Activated CD8-positive, alpha-beta memory T cell treated with anti-CD3 and anti-CD28 coated beads for 36 hours (primary cell): ENCODE measurements around the gene RAP1GAP2. TPM values are rescaled to one million over a fixed set of nuclear protein-coding genes. Genes with fewer than 3 reads are reported as not detected.

Experiments
- CTCF ChIA-PET: fragments of 350-600 bp; sonication (Branson Sonifier 250); formaldehyde crosslinking; loops from one replicate; lab custom pipeline; 2021; ENCODE audit warnings: antibody characterized with exemption; lab: Charles Lee
- POLR2A ChIA-PET: fragments of 350-600 bp; sonication (Branson Sonifier 250); formaldehyde crosslinking; loops from one replicate; lab custom pipeline; 2021; ENCODE audit warnings: antibody characterized with exemption; lab: Charles Lee
- total RNA-seq, 2 experiments: library from RNA; stranded (reverse); gene quantifications; one replicate each; pipeline ENCODE4 v1.2.3, GENCODE V29; 2021

The RAP1GAP2 gene
- total RNA-seq, 2 experiments from 2014 or later: 0.27 to 0.52 TPM

GRCh38 chr17:2916461-2916860 is 120.2 kb downstream of the RAP1GAP2 start:
- POLR2A ChIA-PET: no interaction called here
- CTCF ChIA-PET: no interaction called here

GRCh38 chr17:2921443-2921842 is 125.2 kb downstream of the RAP1GAP2 start:
- ChIA-PET POLR2A (no interaction called here), CTCF (interaction anchor here (0.8 kb wide), 1 partner anchor 72 kb away, joined by 3 read pairs; no protein-coding TSS in a partner anchor)

- ChIA-PET CTCF (no interaction called here), POLR2A (no interaction called here)
Measured at GRCh38 chr17:2924211-2924610, 128.0 kb downstream of the RAP1GAP2 start.

DNA sequence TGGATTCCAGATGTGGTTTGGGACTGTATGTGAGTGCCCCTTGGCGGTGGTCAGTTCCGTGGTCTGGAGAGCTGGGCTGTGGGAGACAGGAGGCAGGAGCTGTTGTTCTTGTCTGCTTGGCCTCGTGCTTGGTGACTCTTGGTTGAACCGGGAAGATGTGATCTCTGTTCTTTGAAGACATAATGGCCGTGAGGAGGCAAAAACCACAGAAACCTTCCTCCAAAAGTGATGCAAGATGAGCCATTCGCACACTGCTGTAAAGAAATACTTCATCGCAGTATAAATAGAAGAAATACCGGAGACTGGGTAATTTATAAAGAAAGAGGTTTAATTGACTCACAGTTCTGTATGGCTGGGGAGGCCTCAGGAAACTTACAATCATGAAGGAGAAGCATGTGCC is 128.8 kb downstream of the RAP1GAP2 start:
- ChIA-PET CTCF (no interaction called here), POLR2A (no interaction called here)

DNA sequence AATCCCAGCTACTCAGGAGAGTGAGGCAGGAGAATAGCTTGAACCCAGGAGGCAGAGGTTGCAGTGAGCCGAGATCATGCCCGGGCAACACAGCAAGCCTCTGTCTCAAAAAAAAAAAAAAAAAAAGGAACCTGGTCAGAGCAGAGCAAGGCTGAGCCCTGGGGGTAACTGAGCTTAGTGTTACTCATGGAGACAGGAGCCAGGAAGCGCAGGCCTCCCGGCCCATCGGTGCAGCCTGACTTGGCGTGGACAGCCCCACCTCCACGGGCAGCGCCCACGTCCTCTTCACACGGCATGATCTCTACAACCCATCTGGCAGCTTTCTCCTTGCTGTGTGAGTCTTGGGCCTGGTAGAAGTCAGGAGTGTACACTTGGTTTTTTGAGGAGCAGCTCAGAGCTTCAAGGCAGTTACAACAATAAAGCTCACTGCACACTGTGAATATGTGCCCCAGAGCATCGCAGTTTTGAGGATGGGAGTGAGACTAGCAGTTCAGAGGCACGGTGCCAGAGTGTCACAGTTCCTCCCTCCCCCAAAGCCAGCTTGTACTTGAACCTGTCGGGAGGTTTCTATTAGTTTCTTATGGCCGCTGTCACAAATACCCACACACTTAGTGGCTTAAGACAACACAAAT is 129.9 kb downstream of the RAP1GAP2 start:
- ChIA-PET POLR2A (no interaction called here), CTCF (interaction anchor here (0.7 to 1.6 kb wide), 5 partner anchors 35 to 122 kb away, joined by 3 to 9 read pairs (median 3); no protein-coding TSS in a partner anchor)

DNA sequence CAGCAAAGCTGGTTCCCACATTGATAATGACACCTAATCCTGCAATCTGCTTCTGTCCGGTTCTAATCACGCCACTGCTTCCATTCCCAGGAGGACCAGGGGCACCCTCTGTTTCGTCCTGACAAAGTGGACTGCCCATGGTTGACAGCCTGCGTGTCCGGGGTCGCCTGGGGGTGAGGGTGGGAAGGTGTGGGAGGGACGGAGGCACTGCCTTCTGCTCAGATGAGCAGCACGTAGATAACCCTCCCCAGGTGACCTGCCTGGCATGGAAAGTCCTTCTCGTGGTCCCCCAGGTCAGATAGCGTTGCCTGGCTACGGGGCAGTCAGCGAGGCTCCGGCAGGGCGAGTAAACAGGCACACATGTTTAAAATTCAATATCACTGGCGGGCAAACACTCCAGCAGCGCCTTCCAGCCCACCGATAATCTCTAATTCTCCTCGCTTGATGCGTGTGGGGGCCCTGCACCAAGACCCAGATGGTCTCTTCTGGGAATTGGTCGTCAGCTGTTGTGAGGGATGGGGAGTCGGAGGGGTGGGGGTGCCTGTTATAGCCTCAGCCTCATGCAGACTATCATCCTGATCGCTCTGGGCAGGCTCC is 132.2 kb downstream of the RAP1GAP2 start:
- POLR2A ChIA-PET: no interaction called here

DNA sequence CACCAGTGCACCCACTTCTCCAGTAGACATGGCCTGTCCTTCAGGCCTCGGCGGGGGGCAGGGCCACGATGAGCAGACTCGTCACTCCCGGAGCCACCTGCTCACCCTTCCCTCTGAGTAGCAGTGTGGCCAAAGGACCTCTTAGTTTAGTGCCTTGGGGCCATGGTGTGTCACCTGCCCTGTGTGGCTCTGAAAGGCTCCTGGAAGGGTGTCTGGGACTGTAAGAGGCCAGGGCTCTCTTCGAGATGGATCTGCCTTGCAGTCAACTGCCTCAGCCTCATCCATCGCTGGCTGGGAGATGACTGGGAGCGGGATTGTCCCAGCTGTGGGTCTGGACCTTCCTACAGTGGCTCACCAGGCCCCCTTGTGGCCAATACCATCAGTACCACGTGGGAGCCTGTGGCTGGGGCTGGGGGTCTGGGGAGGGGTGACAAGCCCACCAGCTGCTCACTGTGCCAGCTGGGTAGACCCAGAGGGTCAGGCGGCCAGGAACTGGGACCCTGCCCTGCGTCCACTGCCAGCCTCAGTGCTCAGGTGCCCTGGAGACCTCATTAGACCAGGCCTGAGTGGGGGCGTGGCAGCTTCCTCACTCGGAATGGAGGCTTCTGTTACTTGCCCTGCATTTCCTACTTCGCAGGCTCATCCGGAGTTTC is 133.8 kb downstream of the RAP1GAP2 start:
- CTCF ChIA-PET: interaction anchor here (0.9 to 3.4 kb wide), 5 partner anchors 15 to 109 kb away, joined by 3 to 38 read pairs (median 3); no protein-coding TSS in a partner anchor
- POLR2A ChIA-PET: interaction anchor here (0.7 kb wide), 1 partner anchor 418 kb away, joined by 5 read pairs; the partner anchor contains the start of gene METTL16

More for the DNA sequence above, 132.2 kb downstream of the RAP1GAP2 start:
- CTCF ChIA-PET: interaction anchor here (1.0 to 3.4 kb wide), 3 partner anchors 79 to 114 kb away, joined by 3 to 38 read pairs (median 3); no protein-coding TSS in a partner anchor

- ChIA-PET CTCF (interaction anchor here (0.6 to 3.4 kb wide), 4 partner anchors 84 to 138 kb away, joined by 3 to 38 read pairs (median 4); no protein-coding TSS in a partner anchor), POLR2A (no interaction called here)
Measured at GRCh38 chr17:2931876-2932275, 135.6 kb downstream of the RAP1GAP2 start.

DNA sequence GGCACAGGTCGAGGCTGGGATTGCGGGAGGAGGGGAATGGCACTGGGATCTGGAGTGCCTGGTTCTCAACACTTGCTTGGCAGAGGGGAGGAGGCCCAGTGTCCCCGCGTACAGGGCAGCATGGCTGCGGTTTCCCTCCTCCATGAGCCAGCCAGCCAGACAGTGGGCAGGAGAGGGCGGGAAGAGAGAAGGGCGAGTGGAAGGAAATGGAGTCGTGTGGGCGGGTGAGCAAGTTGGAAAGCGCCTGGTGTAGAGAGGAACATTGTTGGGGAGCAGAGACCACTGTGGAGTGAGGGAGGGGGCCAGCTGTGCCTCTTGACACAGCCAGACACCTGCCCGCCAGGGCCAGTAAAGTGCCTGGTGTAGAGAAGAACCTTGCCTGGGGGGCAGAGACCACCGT is 136.7 kb downstream of the RAP1GAP2 start:
- POLR2A ChIA-PET: no interaction called here

DNA sequence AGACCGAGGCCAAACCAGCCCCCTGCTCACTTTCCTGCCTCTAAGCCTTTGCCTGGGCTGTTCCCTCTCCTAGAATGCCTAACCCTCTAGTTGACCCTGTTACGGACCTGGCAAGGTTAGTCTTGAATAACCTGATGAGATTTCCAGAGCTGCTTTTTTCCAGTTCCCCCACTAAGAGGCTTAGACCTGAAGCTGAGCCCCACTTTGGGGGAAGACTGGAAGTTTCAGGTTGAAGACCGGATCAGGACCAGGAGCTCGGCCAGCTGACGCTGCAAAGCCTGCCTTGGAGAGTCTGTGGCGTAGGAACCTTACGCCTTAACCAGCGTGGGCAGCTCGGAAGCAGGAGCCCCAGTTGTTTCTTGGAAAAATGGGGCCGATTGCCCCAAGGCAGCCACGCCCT is 137.4 kb downstream of the RAP1GAP2 start:
- ChIA-PET POLR2A (no interaction called here), CTCF (no interaction called here)

More for the DNA sequence above, 136.7 kb downstream of the RAP1GAP2 start:
- CTCF ChIA-PET: interaction anchor here (0.7 kb wide), 1 partner anchor 84 kb away, joined by 3 read pairs; no protein-coding TSS in a partner anchor

DNA sequence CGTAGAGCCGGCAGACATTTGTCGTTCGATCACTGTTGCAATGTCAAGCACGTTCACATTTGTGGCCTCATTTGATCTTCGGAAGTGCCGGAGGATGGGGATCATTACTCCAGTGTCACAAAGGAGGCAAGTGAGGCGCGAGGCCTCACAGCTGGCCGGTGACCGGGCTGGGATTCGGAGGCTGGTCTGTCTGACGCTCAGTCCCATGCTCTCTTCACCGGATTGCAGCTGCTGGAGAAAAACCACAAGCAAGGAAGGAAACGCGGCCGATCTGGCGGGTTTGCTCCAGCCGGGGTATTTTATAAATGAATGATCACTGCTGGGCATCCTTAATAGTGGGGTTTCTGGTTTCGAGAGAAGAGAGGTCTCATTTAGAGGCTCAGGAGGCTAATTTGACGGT is 139.4 kb downstream of the RAP1GAP2 start:
- POLR2A ChIA-PET: no interaction called here
- CTCF ChIA-PET: no interaction called here

DNA sequence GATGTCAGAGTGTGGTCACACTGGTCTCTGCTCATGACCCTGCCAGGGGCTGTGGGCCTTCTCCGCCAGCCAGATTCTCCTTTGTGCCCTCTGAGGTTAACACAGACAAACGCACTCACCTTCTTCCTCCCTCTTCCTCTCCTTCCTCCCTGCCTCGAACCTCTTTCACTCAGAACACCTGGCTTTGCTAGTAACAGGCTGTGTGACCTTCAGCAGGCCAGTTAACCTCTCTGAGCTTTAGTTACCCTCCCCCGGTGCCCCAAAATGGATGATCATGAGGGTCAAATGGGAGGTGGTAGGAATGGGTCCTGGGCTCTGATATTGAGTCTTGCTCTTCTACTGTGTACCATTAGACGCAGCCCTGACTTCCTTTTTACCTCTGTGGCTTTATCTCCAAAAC is 140.1 kb downstream of the RAP1GAP2 start:
- POLR2A ChIA-PET: no interaction called here
- CTCF ChIA-PET: no interaction called here

DNA sequence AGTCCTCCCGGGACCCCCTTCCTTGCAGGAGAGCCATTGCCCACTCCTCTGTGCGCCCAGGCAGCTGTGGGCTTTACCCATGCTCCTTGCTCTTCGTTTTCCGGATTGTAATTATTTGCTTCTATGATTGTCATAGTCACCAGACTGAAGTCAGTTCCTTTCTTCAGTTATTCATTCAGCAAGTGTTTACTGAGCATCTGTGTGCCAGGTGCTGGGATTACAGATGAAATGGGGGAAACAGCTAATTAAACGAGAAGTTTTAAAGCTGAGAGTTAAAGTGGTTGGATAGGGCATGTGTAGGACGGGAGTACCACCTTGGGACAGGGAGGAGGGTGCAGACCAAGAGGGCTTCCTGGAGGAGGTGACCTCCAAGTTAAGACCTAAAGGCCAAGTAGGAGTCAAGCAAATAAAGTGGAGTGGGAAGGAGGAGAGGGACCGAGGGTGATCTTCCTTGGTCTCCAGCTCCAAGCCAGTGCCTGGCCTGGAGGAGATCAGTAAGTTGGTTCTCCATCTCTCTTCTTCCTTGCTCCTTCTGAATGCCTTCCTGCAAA is 140.6 kb downstream of the RAP1GAP2 start:
- ChIA-PET CTCF (no interaction called here), POLR2A (no interaction called here)

DNA sequence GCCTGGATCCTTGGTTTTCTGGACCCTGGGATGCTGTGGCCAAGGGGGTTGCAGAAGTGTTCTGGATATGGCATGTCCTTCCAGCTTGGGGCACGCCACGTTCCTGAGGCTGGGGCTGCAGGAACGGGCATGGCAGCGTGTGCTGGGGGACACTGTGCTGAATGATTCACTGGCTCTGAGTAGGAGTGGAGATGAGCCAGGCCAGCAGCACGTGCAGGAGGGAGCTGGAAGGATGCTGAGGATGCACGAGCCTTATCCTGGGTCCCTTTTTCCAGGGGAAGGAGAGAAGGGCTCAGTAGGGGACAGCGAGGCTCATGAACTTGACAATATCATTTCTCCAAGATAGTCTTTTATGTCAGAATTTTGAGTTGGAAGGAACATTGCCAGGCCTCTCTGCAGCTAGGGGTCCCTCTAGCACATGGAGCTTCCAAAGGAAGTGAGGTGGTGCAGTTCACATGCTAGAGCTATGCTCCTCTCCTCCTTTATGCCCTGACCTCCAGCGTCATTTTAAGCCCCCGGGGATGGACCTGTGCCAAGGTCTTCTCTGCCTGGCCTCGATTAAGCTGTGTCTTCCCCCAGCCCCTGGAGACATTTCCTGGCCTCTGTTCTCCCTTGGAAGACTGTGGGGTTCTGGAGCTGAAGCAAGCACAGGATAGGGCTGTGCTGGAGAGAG is 141.2 kb downstream of the RAP1GAP2 start:
- CTCF ChIA-PET: no interaction called here

GRCh38 chr17:2939714-2940351 is 143.6 kb downstream of the RAP1GAP2 start:
- POLR2A ChIA-PET: no interaction called here
- CTCF ChIA-PET: no interaction called here

More for the DNA sequence above, 141.2 kb downstream of the RAP1GAP2 start:
- POLR2A ChIA-PET: no interaction called here

- CTCF ChIA-PET: no interaction called here
- POLR2A ChIA-PET: no interaction called here
Measured at GRCh38 chr17:2940352-2940751, 144.1 kb downstream of the RAP1GAP2 start.

DNA sequence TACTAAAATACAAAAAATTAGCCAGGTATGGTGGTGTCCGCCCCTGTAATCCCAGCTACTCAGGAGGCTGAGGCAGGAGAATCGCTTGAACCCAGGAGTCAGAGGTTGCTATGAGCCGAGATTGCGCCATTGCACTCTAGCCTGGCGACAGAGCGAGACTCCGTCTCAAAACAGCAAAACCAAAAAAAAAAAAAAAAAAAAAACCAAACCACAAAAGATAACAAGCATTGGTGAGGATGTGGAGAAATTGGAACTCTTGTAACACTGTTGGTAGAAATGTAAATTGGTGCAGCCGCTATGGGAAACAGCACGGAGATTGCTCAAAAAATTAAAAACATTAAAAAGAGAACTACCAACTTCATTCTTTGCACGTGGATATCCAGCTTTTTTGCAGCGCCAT is 147.7 kb downstream of the RAP1GAP2 start:
- POLR2A ChIA-PET: no interaction called here

DNA sequence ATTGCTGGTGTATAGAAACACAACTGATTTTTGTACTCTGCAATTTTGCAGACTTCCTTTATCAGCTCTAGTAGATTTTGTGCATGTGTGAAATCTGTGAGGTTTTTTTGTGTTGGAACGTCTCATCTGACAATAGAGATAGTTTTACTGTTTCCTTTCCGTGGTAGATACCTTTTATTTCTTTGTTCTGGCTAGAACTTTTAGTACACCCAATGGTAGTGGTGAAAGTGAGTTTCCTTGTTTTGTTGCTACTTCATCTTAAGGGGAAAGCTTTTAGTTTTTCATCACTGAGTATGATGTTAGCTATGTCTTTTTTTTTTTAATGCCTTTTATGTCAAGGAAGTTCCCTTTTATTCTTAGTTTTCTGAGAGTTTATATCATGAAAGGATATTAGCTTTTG is 149.1 kb downstream of the RAP1GAP2 start:
- ChIA-PET CTCF (interaction anchor here (0.6 to 0.9 kb wide), 3 partner anchors 14 to 17 kb away, joined by 4 to 5 read pairs (median 4); no protein-coding TSS in a partner anchor), POLR2A (no interaction called here)

More for the DNA sequence above, 147.7 kb downstream of the RAP1GAP2 start:
- CTCF ChIA-PET: interaction anchor here (0.7 kb wide), 1 partner anchor 113 kb away, joined by 3 read pairs; no protein-coding TSS in a partner anchor

GRCh38 chr17:2946144-2946543 is 149.9 kb downstream of the RAP1GAP2 start:
- POLR2A ChIA-PET: no interaction called here
- CTCF ChIA-PET: no interaction called here
